Hematopoietic multipotent progenitor cell (in vitro differentiated cells): ENCODE measurements around the gene COL1A1. TPM values are rescaled to one million over a fixed set of nuclear protein-coding genes. Genes with fewer than 3 reads are reported as not detected.

Experiments used
- small RNA-seq: library from RNA; depleted of rRNA; stranded (forward); fragments of <200 nt; gene quantifications from one replicate; pipeline ENCODE3, GENCODE V24; 2012
- total RNA-seq: library from RNA; depleted of rRNA; stranded (reverse); fragments of >200 nt; gene quantifications from one replicate; pipeline ENCODE4 v1.2.3, GENCODE V29; 2012

COL1A1 gene
- total RNA-seq, 1 donor, result 0.54 TPM

Small RNA genes lying within 50 kb of the gene (small RNA-seq; reads per million reads assigned to genes)
- gene SUMO2P7, result not detected

Other genes starting within 250 kb of the COL1A1 start
- under 0.01 TPM for gene DLX4, start 232.4 kb downstream of the COL1A1 start, total RNA-seq
- not detected for gene DLX3, start 206.4 kb downstream of the COL1A1 start, total RNA-seq
- 10.5 TPM for gene ITGA3, start 145.5 kb downstream of the COL1A1 start, total RNA-seq
- gene PDK2, start 106.3 kb downstream of the COL1A1 start, total RNA-seq, result 111 TPM
- 1.1 TPM for gene SAMD14, start 71.5 kb downstream of the COL1A1 start, total RNA-seq
- gene PPP1R9B, start 51.0 kb downstream of the COL1A1 start, total RNA-seq, result 42.5 TPM
- gene SGCA, start 35.6 kb downstream of the COL1A1 start, total RNA-seq, result not detected
- 0.27 TPM for gene TMEM92, start 72.8 kb upstream of the COL1A1 start, total RNA-seq
- gene XYLT2, start 144.5 kb upstream of the COL1A1 start, total RNA-seq, result 33.7 TPM
- gene MRPL27, start 171.6 kb upstream of the COL1A1 start, total RNA-seq, result 54.7 TPM
- gene EME1, start 171.6 kb upstream of the COL1A1 start, total RNA-seq, result 1.3 TPM
- gene LRRC59, start 195.9 kb upstream of the COL1A1 start, total RNA-seq, result 59.8 TPM
- 35.8 TPM for gene ACSF2, start 224.6 kb upstream of the COL1A1 start, total RNA-seq